Uterus (tissue), 2 donors: ENCODE measurements around the gene BOK.

Experiments
- POLR2A ChIP-seq, 2 donors: fragments of 450-650 bp; IDR thresholded peaks; one replicate each; pipeline ENCODE4 v1.6.1; 2016; ENCODE audit warnings: antibody characterized with exemption in 2 of 2, mild to moderate bottlenecking in 1 of 2, moderate library complexity in 1 of 2
- TF ChIP-seq, protein P1 (sequence below), 4 experiments: fragments of 200-600 bp in 2 of 4; fragments of 450-650 bp in 2 of 4; sonication (generic) in 2 of 4; IDR thresholded peaks; one replicate each; pipeline ENCODE4 v1.5.1; 2016 to 2019; ENCODE audit warnings: antibody characterized with exemption in 4 of 4, mild to moderate bottlenecking in 2 of 4, moderate library complexity in 1 of 4

DNA sequence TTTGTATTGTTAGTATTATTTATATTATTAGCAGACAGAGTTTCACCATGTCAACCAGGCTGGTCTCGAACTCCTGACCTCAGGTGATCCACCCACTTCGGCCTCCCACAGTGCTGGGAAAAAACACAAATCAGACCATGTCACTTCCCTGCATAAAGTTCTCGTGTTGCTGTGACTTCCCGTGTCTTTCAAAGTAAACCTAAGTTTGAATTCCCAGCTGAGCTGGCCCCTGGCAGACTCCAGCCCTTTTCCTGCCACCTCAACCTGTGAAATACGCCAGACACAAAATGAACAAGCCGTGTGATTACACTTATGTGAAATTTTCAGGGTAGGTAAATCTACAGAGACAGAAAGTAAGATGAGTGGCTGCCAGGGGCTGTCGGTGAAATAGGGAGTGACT is 7.9 kb downstream of the BOK start:
- TF ChIP-seq, protein P1, sequence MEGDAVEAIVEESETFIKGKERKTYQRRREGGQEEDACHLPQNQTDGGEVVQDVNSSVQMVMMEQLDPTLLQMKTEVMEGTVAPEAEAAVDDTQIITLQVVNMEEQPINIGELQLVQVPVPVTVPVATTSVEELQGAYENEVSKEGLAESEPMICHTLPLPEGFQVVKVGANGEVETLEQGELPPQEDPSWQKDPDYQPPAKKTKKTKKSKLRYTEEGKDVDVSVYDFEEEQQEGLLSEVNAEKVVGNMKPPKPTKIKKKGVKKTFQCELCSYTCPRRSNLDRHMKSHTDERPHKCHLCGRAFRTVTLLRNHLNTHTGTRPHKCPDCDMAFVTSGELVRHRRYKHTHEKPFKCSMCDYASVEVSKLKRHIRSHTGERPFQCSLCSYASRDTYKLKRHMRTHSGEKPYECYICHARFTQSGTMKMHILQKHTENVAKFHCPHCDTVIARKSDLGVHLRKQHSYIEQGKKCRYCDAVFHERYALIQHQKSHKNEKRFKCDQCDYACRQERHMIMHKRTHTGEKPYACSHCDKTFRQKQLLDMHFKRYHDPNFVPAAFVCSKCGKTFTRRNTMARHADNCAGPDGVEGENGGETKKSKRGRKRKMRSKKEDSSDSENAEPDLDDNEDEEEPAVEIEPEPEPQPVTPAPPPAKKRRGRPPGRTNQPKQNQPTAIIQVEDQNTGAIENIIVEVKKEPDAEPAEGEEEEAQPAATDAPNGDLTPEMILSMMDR (IDR thresholded peaks at IDR 0.05): no peak
- TF ChIP-seq POLR2A (IDR thresholded peaks at IDR 0.05): no peak
